Renal cortical epithelial cell (primary cell): ENCODE results near the gene LPIN2. TPM values are rescaled to one million over a fixed set of nuclear protein-coding genes. Genes with fewer than 3 reads are reported as not detected.
"Not testable (repeated sequence)": the region's sequence is repeated elsewhere in the genome, so short reads cannot be mapped to it uniquely, and the experiment has no call there.

Experiments used
- DNase-seq: peaks from one replicate; pipeline ENCODE4 v3.0.0-alpha.2; 2011; ENCODE audit warnings: low read depth
- total RNA-seq: library from RNA; depleted of rRNA; stranded (reverse); fragments of >200 nt; gene quantifications from 2 replicates; pipeline ENCODE4 v1.2.3, GENCODE V29; 2014

Gene LPIN2
- total RNA-seq, 1 donor from 2014 or later: 56.0 TPM

- no peak for DNase-seq
These were observed 32.2 kb upstream of the LPIN2 start for GRCh38 chr18:3044931-3045698.

- no peak for DNase-seq
These were observed 29.4 kb upstream of the LPIN2 start for GRCh38 chr18:3042379-3042778.

GRCh38 chr18:3041843-3042242, 28.9 kb upstream of the LPIN2 start:
- DNase-seq: no peak

GRCh38 chr18:3040881-3041280, 27.9 kb upstream of the LPIN2 start:
- no peak for DNase-seq

- peak; percentile 69 for DNase-seq
These were observed 27.2 kb upstream of the LPIN2 start for GRCh38 chr18:3040173-3040572.

GRCh38 chr18:3037423-3037915, 24.5 kb upstream of the LPIN2 start:
- DNase-seq: peak; percentile 88

- no peak for DNase-seq
These were observed 23.2 kb upstream of the LPIN2 start for GRCh38 chr18:3036108-3036507.

- DNase-seq: no peak
These were observed 22.7 kb upstream of the LPIN2 start for GRCh38 chr18:3035635-3036034.

- no peak for DNase-seq
These were observed 19.8 kb upstream of the LPIN2 start for GRCh38 chr18:3032721-3033120.

- no peak for DNase-seq
These were observed 16.4 kb upstream of the LPIN2 start for GRCh38 chr18:3029215-3029952.

- DNase-seq: not testable (repeated sequence)
These were observed 15.2 kb upstream of the LPIN2 start for GRCh38 chr18:3028115-3028514.

- peak; percentile 27 for DNase-seq
These were observed 14.5 kb upstream of the LPIN2 start for GRCh38 chr18:3027370-3027891.

GRCh38 chr18:3025544-3025943, 12.6 kb upstream of the LPIN2 start:
- DNase-seq: no peak

- DNase-seq: not testable (repeated sequence)
These were observed 10.7 kb upstream of the LPIN2 start for GRCh38 chr18:3023603-3024002.

GRCh38 chr18:3016585-3017297, 3.8 kb upstream of the LPIN2 start:
- DNase-seq: no peak

GRCh38 chr18:3015851-3016250, 2.9 kb upstream of the LPIN2 start:
- DNase-seq: no peak

GRCh38 chr18:3015204-3015592, 2.3 kb upstream of the LPIN2 start:
- peak; percentile 80 for DNase-seq

- DNase-seq: no peak
These were observed 1.7 kb upstream of the LPIN2 start for GRCh38 chr18:3014503-3015203.

GRCh38 chr18:3012136-3013023, 564 bp downstream of the LPIN2 start:
- no peak for DNase-seq

GRCh38 chr18:3010086-3010485, 2.9 kb downstream of the LPIN2 start:
- no peak for DNase-seq

GRCh38 chr18:3008541-3008940, 4.4 kb downstream of the LPIN2 start:
- peak; percentile 36 for DNase-seq
